Mesendoderm (in vitro differentiated cells): Measurements from ENCODE around the gene PRKCA.

Source experiments
- DNase-seq: peaks from one replicate; pipeline ENCODE4 v3.0.0; 2013
- H2AK5ac ChIP-seq: 2 replicates; pipeline ENCODE4 v1.6.1; 2013; ENCODE audit warnings: low read length, inconsistent platforms
- H2BK120ac ChIP-seq: 2 replicates; pipeline ENCODE4 v1.6.1; 2013; ENCODE audit warnings: low read depth, mild to moderate bottlenecking, low read length, moderate library complexity, mixed read lengths
- H2BK15ac ChIP-seq: replicated peaks from 2 replicates; pipeline ENCODE4 v1.6.1; 2013; ENCODE audit warnings: low read depth, mild to moderate bottlenecking, moderate library complexity
- H2BK5ac ChIP-seq: 2 replicates; pipeline ENCODE4 v1.6.1; 2013; ENCODE audit warnings: low read length, inconsistent platforms
- H3K18ac ChIP-seq: 2 replicates; pipeline ENCODE4 v1.6.1; 2013; ENCODE audit warnings: mild to moderate bottlenecking, low read length, mixed read lengths
- H3K23ac ChIP-seq: one replicate; pipeline ENCODE4 v1.6.1; 2013; ENCODE audit warnings: low read length
- H3K27ac ChIP-seq: 2 replicates; pipeline ENCODE4 v1.5.1; 2013; ENCODE audit warnings: low read depth, mild to moderate bottlenecking, inconsistent platforms, low read length, moderate library complexity
- H3K27me3 ChIP-seq: 2 replicates; pipeline ENCODE4 v1.6.1; 2013; ENCODE audit warnings: low read length, control low read depth, mild to moderate bottlenecking, inconsistent platforms; ENCODE audit not compliant: insufficient read depth, poor library complexity
- H3K36me3 ChIP-seq: 2 replicates; pipeline ENCODE4 v1.6.1; 2013; ENCODE audit warnings: low read length, inconsistent platforms; ENCODE audit not compliant: control insufficient read depth, insufficient read depth
- H3K4ac ChIP-seq: one replicate; pipeline ENCODE4 v1.6.1; 2013; ENCODE audit warnings: low read depth, mild to moderate bottlenecking, low read length, moderate library complexity
- H3K4me1 ChIP-seq: 2 replicates; pipeline ENCODE4 v1.6.1; 2013; ENCODE audit warnings: low read depth, low read length, inconsistent platforms; ENCODE audit not compliant: control insufficient read depth
- H3K4me2 ChIP-seq: 2 replicates; pipeline ENCODE4 v1.6.1; 2013; ENCODE audit warnings: low read length
- H3K4me3 ChIP-seq: 2 replicates; pipeline ENCODE4 v1.5.1; 2013; ENCODE audit warnings: mild to moderate bottlenecking, low read length
- H3K56ac ChIP-seq: one replicate; pipeline ENCODE4 v1.6.1; 2013; ENCODE audit warnings: low read length
- H3K79me1 ChIP-seq: 2 replicates; pipeline ENCODE4 v1.6.1; 2013; ENCODE audit warnings: low read length, inconsistent platforms
- H3K79me2 ChIP-seq: 2 replicates; pipeline ENCODE4 v1.6.1; 2013; ENCODE audit warnings: mild to moderate bottlenecking, low read length; ENCODE audit not compliant: control insufficient read depth, insufficient read depth
- H3K9ac ChIP-seq: 2 replicates; pipeline ENCODE4 v1.6.1; 2013; ENCODE audit warnings: low read length, inconsistent platforms
- H4K5ac ChIP-seq: one replicate; pipeline ENCODE4 v1.6.1; 2013; ENCODE audit warnings: low read length
- H4K8ac ChIP-seq: one replicate; pipeline ENCODE4 v1.6.1; 2013; ENCODE audit warnings: low read depth, mild to moderate bottlenecking, control low read depth, low read length, moderate library complexity
- WGBS: extraction: QIAGEN DNeasy Blood & Tissue Kit; methylation state at CpG from one replicate; pipeline ENCODE4 v1.1.7; 2013; ENCODE audit warnings: low lambda C conversion rate, missing lambda C conversion rate; ENCODE audit not compliant: insufficient coverage; ENCODE audit errors: extremely low coverage; 5-methylcytosine and 5-hydroxymethylcytosine counted together

The PRKCA gene

GRCh38 chr17:66557200-66557599 lies 254.8 kb downstream of the PRKCA start:
- no peak overlapping the region for H2BK120ac ChIP-seq
- no peaks in the 10 kb centered on the region for H3K4me1 ChIP-seq
- no peak overlapping the region for H4K8ac ChIP-seq
- H3K27ac ChIP-seq = no peak overlapping the region
- H3K27me3 ChIP-seq = no peaks in the 10 kb centered on the region
- H3K4me2 ChIP-seq = no peak overlapping the region
- no peak overlapping the region for H3K9ac ChIP-seq
- no peak overlapping the region for H3K4ac ChIP-seq
- no peaks in the 10 kb centered on the region for H3K79me2 ChIP-seq
- no peak overlapping the region for H2BK5ac ChIP-seq
- no CpG with 5 or more reads among the region's 3 CpGs for WGBS
- H3K79me1 ChIP-seq = no peaks in the 10 kb centered on the region
- no peaks in the 10 kb centered on the region for H3K36me3 ChIP-seq
- H4K5ac ChIP-seq = no peak overlapping the region
- no peak overlapping the region for H2BK15ac ChIP-seq
- H3K56ac ChIP-seq = no peak overlapping the region
- DNase-seq = no peak
- no peak overlapping the region for H2AK5ac ChIP-seq
- H3K23ac ChIP-seq = no peak overlapping the region
- no peak overlapping the region for H3K18ac ChIP-seq
- no peak overlapping the region for H3K4me3 ChIP-seq

GRCh38 chr17:66557886-66558285 lies 255.5 kb downstream of the PRKCA start:
- Histone ChIP-seq H2BK5ac (no peak overlapping the region), H3K79me1 (no peaks in the 10 kb centered on the region), H3K4me3 (no peak overlapping the region), H3K56ac (no peak overlapping the region), H3K4me2 (no peak overlapping the region), H3K27ac (no peak overlapping the region), H2BK120ac (no peak overlapping the region), H2AK5ac (no peak overlapping the region), H3K79me2 (no peaks in the 10 kb centered on the region), H3K36me3 (no peaks in the 10 kb centered on the region), H2BK15ac (no peak overlapping the region), H3K27me3 (no peaks in the 10 kb centered on the region), H3K9ac (no peak overlapping the region), H3K23ac (no peak overlapping the region), H4K5ac (no peak overlapping the region), H3K4me1 (no peaks in the 10 kb centered on the region), H3K4ac (no peak overlapping the region), H4K8ac (no peak overlapping the region), H3K18ac (no peak overlapping the region)
- no CpG with 5 or more reads among the region's 8 CpGs for WGBS
- no peak for DNase-seq

- no peak for DNase-seq
- H2BK5ac ChIP-seq = no peak overlapping the region
These were observed 258.3 kb downstream of the PRKCA start for GRCh38 chr17:66560691-66561090.

GRCh38 chr17:66562119-66562518 lies 259.7 kb downstream of the PRKCA start:
- Histone ChIP-seq H3K4me3 (no peak overlapping the region), H3K4me1 (no peaks in the 10 kb centered on the region), H3K27ac (no peak overlapping the region), H3K27me3 (no peaks in the 10 kb centered on the region), H3K79me2 (no peaks in the 10 kb centered on the region), H4K5ac (no peak overlapping the region), H3K36me3 (no peaks in the 10 kb centered on the region), H3K23ac (no peak overlapping the region), H3K9ac (no peak overlapping the region), H2AK5ac (no peak overlapping the region), H4K8ac (no peak overlapping the region), H3K4me2 (no peak overlapping the region), H3K4ac (no peak overlapping the region), H2BK5ac (no peak overlapping the region), H3K56ac (no peak overlapping the region), H3K79me1 (no peaks in the 10 kb centered on the region), H3K18ac (no peak overlapping the region), H2BK120ac (no peak overlapping the region), H2BK15ac (no peak overlapping the region)
- no peak for DNase-seq

More at GRCh38 chr17:66560691-66561090, 258.3 kb downstream of the PRKCA start:
- Histone ChIP-seq H2BK120ac (no peak overlapping the region), H4K8ac (no peak overlapping the region), H3K18ac (no peak overlapping the region), H3K4ac (no peak overlapping the region), H3K23ac (no peak overlapping the region), H3K36me3 (no peaks in the 10 kb centered on the region), H3K79me2 (no peaks in the 10 kb centered on the region), H2AK5ac (no peak overlapping the region), H3K4me1 (no peaks in the 10 kb centered on the region), H2BK15ac (no peak overlapping the region), H3K79me1 (no peaks in the 10 kb centered on the region), H3K27ac (no peak overlapping the region), H3K4me3 (no peak overlapping the region), H3K27me3 (no peaks in the 10 kb centered on the region), H3K4me2 (no peak overlapping the region), H4K5ac (no peak overlapping the region), H3K9ac (no peak overlapping the region), H3K56ac (no peak overlapping the region)
- no CpG with 5 or more reads among the region's 7 CpGs for WGBS

GRCh38 chr17:66564992-66565465 lies 262.6 kb downstream of the PRKCA start:
- no peak overlapping the region for H3K18ac ChIP-seq
- no peaks in the 10 kb centered on the region for H3K36me3 ChIP-seq
- no peaks in the 10 kb centered on the region for H3K4me1 ChIP-seq
- no peak overlapping the region for H3K23ac ChIP-seq
- WGBS = no CpG with 5 or more reads among the region's 4 CpGs
- peak overlapping the region; percentile 64 for H3K56ac ChIP-seq
- H2BK15ac ChIP-seq = no peak overlapping the region
- H2BK5ac ChIP-seq = no peak overlapping the region
- no peak overlapping the region for H3K4me3 ChIP-seq
- no peak overlapping the region for H4K8ac ChIP-seq
- no peaks in the 10 kb centered on the region for H3K79me2 ChIP-seq
- no peak overlapping the region for H2BK120ac ChIP-seq
- no peak overlapping the region for H3K4me2 ChIP-seq
- H4K5ac ChIP-seq = no peak overlapping the region
- DNase-seq = peak; percentile 88
- no peak overlapping the region for H2AK5ac ChIP-seq
- no peaks in the 10 kb centered on the region for H3K79me1 ChIP-seq
- peak overlapping the region; percentile 76 for H3K27ac ChIP-seq
- no peak overlapping the region for H3K4ac ChIP-seq
- H3K27me3 ChIP-seq = no peaks in the 10 kb centered on the region
- no peak overlapping the region for H3K9ac ChIP-seq
